ENCODE data around the gene ARHGAP5. TPM values are rescaled to one million over a fixed set of nuclear protein-coding genes. Genes with fewer than 3 reads are reported as not detected.

Gene ARHGAP5
- total and polyA plus RNA-seq, 7 donors, result 12.8 to 81.8 (median 56.9) TPM

- intact Hi-C loops (cut with DNase I), result no loop called here
- no peaks in the 10 kb centered on the region for H3K4me1 ChIP-seq
- no peaks in the 10 kb centered on the region for H3K36me3 ChIP-seq (ENCODE audit: insufficient read depth in 1 of 2, low read depth in 1 of 2)
- ATAC-seq (no peak), DNase-seq (no peak)
- H3K27me3 ChIP-seq (ENCODE audit: insufficient read depth in 3 of 3, low read length in 2 of 3), result no peaks in the 10 kb centered on the region
- H3K9me3 ChIP-seq, result no peaks in the 10 kb centered on the region
- 92 to 93% (median 92%) methylated on average over 4 of the region's 4 CpGs for WGBS, 3 donors
- H3K4me3 ChIP-seq, result no peak overlapping the region
- H3K27ac ChIP-seq, result no peak overlapping the region
- no peak for TF ChIP-seq CTCF (IDR thresholded peaks at IDR 0.05)
These were observed 12.2 kb upstream of the ARHGAP5 start for GRCh38 chr14:32064931-32065330.

- DNase-seq (no peak), ATAC-seq (no peak)
- no peak for TF ChIP-seq CTCF (IDR thresholded peaks at IDR 0.05)
- no peaks in the 10 kb centered on the region for H3K4me1 ChIP-seq
- intact Hi-C loops (cut with DNase I), result no loop called here
- WGBS, 3 donors, result 86 to 92% (median 89%) methylated on average over 2 of the region's 2 CpGs
- H3K27ac ChIP-seq, result no peak overlapping the region
- H3K9me3 ChIP-seq, result no peaks in the 10 kb centered on the region
- H3K27me3 ChIP-seq (ENCODE audit: insufficient read depth in 3 of 3, low read length in 2 of 3), result no peaks in the 10 kb centered on the region
- H3K36me3 ChIP-seq (ENCODE audit: insufficient read depth in 1 of 2, low read depth in 1 of 2), result no peaks in the 10 kb centered on the region
- H3K4me3 ChIP-seq, result no peak overlapping the region
These were observed 8.4 kb upstream of the ARHGAP5 start for GRCh38 chr14:32068708-32069107.

- 91 to 95% (median 94%) methylated on average over 3 of the region's 3 CpGs for WGBS, 3 donors
- Histone ChIP-seq H3K4me1 (peaks cover 5% of the 10 kb centered on the region), H3K4me3 (no peak overlapping the region), H3K27ac (no peak overlapping the region), H3K36me3 (ENCODE audit: insufficient read depth in 1 of 2, low read depth in 1 of 2) (no peaks in the 10 kb centered on the region), H3K9me3 (no peaks in the 10 kb centered on the region), H3K27me3 (ENCODE audit: insufficient read depth in 3 of 3, low read length in 2 of 3) (no peaks in the 10 kb centered on the region)
- TF ChIP-seq CTCF (IDR thresholded peaks at IDR 0.05), result no peak
- ATAC-seq (no peak), DNase-seq (no peak)
- intact Hi-C loops (cut with DNase I), result loop anchor here (10.0 kb wide), 4 partner anchors 135 to 555 kb away; no protein-coding TSS in a partner anchor
These were observed 6.8 kb upstream of the ARHGAP5 start for GRCh38 chr14:32070282-32070681.

GRCh38 chr14:32072676-32073075, 4.4 kb upstream of the ARHGAP5 start:
- no peak for TF ChIP-seq CTCF (IDR thresholded peaks at IDR 0.05)
- WGBS, 3 donors, result 83 to 96% (median 88%) methylated on average over 1 of the region's 1 CpG
- Histone ChIP-seq H3K4me3 (no peak overlapping the region), H3K27ac (no peak overlapping the region), H3K36me3 (ENCODE audit: insufficient read depth in 1 of 2, low read depth in 1 of 2) (no peaks in the 10 kb centered on the region), H3K4me1 (peaks cover 5% of the 10 kb centered on the region), H3K9me3 (no peaks in the 10 kb centered on the region), H3K27me3 (ENCODE audit: insufficient read depth in 3 of 3, low read length in 2 of 3) (no peaks in the 10 kb centered on the region)
- no peak for ATAC-seq
- intact Hi-C loops (cut with DNase I), result loop anchor here (1.0 to 10.0 kb wide), 6 partner anchors 138 to 558 kb away; no protein-coding TSS in a partner anchor
- no peak for DNase-seq

- Histone ChIP-seq H3K4me1 (peaks cover 7% of the 10 kb centered on the region), H3K27ac (no peak overlapping the region), H3K9me3 (no peaks in the 10 kb centered on the region), H3K27me3 (ENCODE audit: insufficient read depth in 3 of 3, low read length in 2 of 3) (no peaks in the 10 kb centered on the region), H3K36me3 (ENCODE audit: insufficient read depth in 1 of 2, low read depth in 1 of 2) (no peaks in the 10 kb centered on the region), H3K4me3 (no peak overlapping the region)
- intact Hi-C loops (cut with DNase I), result loop anchor here (1.0 to 10.0 kb wide), 6 partner anchors 139 to 559 kb away; no protein-coding TSS in a partner anchor
- no peak for ATAC-seq
- peak; percentile 79 for TF ChIP-seq CTCF (IDR thresholded peaks at IDR 0.05)
- 92 to 93% (median 92%) methylated on average over 6 of the region's 6 CpGs for WGBS, 3 donors
- DNase-seq, result no peak
These were observed 3.4 kb upstream of the ARHGAP5 start for GRCh38 chr14:32073537-32074189.
